ENCODE measurements around the gene PAGE5.

Gene PAGE5, protein sequence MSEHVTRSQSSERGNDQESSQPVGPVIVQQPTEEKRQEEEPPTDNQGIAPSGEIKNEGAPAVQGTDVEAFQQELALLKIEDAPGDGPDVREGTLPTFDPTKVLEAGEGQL

DNA sequence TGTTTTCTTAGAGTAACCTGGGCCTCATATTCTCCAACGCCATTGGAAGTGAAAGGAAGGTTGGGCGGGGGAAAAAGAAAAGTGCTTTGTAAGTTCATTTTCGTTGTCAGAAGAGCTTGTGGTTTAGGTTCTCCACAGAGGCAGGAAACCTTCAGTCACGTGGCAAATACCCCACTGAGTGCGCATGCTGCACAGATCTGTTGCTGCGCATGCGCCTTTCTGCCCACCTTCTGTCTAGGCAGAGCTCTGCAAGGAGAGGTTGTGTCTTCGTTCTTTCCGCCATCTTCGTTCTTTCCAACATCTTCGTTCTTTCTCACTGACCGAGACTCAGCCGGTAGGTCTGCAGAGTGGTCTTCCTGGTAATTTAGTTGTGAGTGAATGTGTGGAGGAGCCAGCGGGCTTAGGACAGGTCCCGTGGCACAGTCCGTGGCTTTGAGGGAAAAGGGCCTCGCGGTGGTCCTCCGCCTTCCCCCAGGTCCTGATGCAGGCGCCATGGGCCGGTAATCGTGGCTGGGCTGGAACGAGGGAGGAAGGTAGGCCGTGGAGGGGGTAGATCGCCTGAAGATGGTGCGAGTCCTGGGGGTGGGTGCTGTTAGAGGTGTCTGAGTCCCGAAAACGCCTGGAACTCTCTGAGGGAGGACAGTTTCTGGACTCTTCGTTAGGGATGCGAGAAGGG, at the start of gene PAGE5:
Gene PAGE5, plus strand, starts transcription at position 228 of the 676 bp plus-strand sequence. CDS start 1,037 bp downstream, outside the sequence.
- DNase-seq = no peak

DNA sequence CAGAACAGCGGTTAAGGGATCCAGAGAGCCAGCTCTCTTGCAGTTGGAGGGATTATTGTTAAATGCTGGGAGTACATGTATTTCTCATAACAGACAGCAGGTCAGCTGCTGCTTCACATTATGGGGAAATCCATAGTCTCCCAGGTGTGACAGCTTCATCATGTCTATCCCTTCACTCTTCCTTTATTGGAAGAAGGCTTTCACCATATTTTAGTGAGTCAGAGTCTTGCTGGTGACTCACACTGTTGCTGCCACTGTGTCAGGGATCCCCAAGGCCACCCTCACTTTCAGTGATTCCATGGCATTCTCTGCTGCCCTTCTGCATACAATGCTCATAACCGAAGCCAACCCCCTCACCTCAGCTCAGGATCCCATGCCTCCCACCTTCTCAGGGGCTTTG, 32.9 kb upstream of the PAGE5 start:
- no peak for DNase-seq

DNA sequence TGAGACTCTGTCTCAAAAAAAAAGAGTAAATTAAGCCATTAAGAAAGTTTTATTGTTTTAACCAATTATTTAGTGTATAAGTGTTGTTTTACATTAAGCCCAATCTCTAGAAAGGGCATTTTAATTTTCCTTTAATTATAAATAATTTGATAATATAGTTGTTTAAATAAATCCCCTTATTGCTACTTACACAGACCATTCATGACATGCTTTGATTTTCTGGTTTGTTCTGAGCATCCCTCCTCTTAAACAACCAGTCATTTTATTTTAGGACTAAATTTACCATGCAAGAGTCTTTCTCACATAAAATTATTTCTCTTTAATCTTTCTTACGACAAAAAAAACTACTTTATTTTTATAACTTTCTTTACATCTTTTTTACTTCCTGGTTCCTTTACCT, 23.5 kb upstream of the PAGE5 start:
- DNase-seq = no peak

DNA sequence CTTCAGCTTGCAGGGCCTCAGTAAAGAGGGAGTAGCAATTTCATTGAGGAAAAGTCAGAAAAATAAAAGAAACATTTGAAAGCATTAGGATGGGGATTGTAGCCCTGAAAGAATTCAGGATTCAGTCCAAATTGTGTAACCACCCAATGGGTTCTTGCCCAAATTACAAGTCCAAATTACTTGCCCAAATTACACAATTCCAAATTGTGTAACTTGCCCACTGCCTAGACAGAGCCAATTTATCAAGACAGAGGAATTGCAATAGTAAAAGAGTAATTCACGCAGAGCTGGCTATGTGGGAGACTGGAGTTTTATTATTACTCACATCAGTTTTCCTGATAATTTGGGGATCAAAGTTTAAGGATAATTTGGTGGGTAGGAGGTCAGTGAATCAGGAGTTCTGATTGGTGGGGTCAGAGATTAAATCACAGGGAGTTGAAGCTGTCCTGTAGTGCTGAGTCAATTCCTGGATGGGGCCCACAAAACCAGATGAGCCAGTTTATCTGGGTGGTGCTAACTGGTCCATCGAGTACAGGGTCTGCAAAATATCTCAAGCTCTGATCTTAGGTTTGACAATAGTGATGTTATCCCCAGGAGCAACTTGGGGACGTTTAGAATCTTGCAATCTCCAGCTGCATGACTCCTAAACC, 18.1 kb upstream of the PAGE5 start:
- no peak for DNase-seq

DNA sequence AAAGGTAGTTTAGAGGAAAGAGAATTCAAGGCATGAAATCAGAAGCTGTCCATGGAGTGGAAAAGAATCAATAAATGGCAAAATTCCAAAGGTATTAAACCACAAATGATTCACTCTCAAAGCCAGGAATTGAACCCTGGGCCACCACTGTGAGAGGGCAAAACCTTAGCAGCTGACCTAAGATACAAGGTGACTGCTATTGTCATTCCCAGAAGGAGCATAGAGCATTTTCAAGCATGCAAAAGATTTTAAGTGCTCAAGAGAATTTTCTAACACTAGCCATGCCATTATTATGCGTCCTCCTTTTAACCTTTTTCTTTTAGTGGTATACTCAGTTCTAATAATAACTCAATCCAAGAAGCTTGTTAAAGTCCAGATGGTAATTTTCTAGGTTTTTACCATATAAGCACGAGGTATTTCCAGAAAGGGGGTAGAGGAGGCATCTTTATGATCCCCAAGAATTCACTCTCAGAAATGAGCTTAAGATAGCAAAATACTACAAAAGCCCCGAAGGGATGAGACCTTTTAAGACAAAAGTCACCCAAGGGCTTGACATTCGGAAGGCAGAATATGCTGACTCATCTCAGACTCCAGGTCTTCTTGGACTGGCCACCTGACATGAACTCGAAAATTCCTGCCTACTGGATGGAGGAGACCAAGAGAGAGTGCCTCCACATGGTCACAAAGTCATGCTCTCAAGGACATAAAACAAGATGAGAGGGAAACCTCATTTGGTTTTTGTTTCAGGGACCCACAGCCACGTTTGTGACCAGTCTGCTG, 13.8 kb upstream of the PAGE5 start:
- DNase-seq = no peak

DNA sequence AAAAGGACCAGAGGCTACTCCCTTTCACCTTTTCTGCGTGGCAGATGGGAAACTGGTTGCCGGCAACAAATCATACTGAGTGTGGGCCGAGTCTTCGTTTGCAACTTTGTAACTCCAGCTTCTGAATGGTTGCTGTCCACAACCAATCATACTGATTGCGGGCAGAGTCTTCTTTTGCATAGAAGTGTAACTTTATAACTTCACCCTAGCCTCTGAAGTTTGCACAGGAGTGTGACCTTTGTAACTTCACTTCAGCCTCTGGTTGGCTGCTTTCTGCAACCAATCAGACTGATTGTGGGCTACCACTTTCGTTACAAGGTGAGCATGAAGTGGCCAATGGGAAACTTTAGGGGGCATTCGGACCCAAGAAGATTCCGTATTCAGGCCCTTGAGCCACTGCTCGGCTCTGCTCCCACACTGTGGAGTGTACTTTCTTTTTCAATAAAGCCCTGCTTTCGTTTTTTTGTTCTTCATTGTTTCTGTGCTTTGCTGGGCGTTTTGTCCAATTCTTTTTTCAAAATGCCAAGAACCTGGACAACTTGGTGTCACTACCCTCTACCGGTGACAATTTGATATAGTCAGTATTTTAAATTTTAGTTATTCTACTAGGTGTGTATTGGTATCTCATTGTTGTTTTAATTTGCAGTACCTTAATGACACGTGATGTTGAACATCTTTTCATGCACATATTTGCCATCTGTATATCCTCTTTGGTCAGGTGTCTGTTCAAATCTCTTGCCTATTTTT, 9.0 kb upstream of the PAGE5 start:
- no peak for DNase-seq

DNA sequence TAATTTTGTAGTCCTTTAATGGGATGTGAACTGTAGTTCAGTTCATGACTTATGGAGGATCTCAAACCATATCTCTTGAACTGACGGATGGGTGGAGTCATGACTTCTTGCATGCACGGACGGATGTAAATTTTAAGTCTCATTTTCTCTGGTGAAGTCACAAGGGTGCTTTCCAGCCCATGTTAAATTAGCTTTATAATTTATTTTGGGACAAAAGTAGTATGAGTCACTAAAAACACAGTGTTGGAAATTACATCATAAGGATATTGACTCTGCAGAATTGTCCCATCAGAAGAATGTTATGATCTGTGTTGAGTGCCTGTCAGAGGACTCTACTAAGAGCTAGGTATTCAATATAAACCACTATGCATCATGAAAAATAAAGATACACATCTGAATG, 6.8 kb upstream of the PAGE5 start:
- DNase-seq = no peak

DNA sequence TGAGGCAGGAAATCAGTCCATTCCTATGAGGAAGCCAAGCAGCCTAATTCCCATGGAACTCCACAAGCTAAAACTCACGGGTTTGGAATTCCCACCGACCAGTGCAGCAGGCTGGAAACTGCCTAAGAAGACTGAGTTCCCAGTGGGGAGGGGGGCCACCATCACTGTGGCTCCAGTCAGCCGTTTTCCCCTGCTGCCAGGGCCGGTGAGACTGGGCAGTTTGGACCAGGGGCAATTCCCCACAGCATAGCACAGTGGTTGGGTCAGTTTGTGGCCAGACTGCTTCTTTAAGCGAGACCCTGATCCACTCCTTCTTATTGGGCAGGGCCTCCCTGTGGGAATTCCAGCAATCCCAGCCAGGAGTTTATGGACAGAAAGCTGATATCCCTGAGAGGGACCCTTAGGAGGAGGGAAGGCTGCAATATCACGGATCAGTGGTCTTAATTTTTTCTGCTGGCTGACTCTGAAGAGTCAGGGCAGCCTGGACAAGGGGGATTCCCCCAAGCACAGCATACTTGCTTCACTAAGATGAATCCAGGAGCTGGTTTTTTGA, 20.7 kb downstream of the PAGE5 start:
- DNase-seq = no peak

DNA sequence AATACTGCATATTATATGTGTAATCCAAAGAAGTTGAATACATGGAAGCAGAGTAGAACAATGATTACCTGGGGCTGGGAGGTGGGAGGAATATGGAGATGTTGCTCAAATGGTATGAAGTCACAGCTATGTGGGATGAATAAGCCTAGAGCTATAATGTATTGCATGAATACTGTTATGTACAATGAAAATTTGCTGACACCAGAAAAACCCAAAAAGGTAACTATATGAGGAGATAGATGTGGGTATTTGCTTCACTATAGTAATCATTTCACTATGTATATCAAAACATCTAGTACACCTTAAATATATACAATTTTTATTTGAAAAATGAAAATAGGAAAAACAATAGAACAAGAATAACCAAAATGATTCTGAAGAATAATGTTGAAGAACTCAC, 33.4 kb downstream of the PAGE5 start:
- no peak for DNase-seq

DNA sequence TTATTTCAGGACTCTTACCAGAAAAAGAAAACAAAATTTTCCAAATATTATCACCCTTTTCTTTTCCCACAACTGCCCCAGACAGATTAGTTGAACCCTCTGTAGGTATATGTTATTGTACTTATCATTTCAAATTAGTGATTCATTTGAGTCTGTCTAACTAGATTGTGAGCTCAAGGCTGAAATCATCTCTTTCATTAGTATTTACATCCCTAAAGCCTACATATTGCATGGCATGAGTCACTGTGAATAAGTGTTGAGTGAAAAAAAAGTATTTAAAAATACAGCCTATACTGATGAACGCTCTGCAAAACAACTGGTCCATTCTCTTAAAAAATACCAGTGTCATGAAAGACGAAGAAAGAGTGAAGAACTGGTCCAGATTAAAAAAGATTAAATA, 40.7 kb downstream of the PAGE5 start:
- DNase-seq = no peak

DNA sequence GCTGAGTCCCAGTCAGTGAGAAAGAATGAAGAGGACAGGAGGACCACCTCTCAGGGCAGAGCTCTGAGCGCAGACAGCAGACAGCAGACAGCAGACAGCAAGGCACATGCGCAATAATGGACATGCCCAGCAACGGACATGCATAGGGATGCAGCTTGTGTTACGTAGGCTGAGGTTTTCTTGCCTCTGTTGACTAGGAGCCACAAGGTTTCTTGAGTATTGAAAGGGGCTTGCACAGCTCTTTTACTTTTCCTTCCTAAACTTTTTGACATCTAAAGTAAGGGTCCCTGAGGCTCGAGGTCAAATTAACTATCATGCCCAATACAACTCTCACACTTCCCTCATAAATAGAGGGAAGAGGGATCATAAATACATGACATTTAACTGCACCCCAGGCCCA, 44.7 kb downstream of the PAGE5 start, which contains the start of gene PAGE3:
Gene PAGE3, minus strand, starts transcription at position 101 of the 400 bp plus-strand sequence. CDS start 1,013 bp downstream, outside the sequence.
- no peak for DNase-seq
